Adrenal gland (tissue), 5 donors: ENCODE results near the gene THSD4.

Experiments
- POLR2A ChIP-seq, 2 donors: fragments of 450-650 bp; IDR thresholded peaks; one replicate each; pipeline ENCODE4 v1.6.1; 2017; ENCODE audit warnings: antibody characterized with exemption in 2 of 2, mild to moderate bottlenecking in 2 of 2, moderate library complexity in 1 of 2
- TF ChIP-seq, protein P1 (sequence below), 6 experiments: fragments of 450-650 bp in 4 of 6; fragments of 200-600 bp in 2 of 6; sonication (generic) in 1 of 6; IDR thresholded peaks; 1 replicate in 5 of 6; 2 replicates in 1 of 6; pipeline versions ENCODE4 v1.5.1 to v1.8.0; 2016 to 2021; ENCODE audit warnings: antibody characterized with exemption in 6 of 6, mild to moderate bottlenecking in 2 of 6, moderate library complexity in 1 of 6
- donor health status: DM: no; HTN: no; CAD: no.

DNA sequence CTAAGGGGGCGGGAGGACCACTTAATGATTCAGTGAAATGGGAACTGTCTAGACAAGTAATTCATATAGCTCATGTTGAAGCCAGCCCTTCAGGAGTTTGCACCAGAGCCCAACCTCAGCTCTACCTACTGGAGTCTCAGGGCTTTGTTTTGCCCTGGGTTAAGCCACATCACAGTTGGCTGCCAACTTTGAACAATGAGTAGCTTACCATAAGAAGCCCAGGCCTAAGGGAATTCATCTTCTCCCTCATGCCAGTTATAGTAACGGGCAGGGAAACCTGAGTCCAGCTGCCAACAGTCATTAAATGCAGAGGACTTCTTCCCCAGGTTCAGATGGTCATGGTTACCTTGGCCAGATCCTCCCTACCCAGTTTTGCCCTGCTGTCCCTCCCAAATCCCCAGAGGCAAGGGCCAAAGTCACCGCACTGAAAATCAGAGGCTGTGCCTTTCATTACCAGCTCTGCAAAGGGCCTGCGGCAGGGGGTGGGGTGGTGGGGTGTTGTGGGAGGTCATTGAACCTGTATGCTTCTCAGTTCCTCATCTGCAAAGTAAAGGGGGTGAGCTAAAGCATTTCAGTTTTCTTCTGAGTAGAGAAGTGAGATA, 392.9 kb downstream of the THSD4 start:
- TF ChIP-seq, protein P1, sequence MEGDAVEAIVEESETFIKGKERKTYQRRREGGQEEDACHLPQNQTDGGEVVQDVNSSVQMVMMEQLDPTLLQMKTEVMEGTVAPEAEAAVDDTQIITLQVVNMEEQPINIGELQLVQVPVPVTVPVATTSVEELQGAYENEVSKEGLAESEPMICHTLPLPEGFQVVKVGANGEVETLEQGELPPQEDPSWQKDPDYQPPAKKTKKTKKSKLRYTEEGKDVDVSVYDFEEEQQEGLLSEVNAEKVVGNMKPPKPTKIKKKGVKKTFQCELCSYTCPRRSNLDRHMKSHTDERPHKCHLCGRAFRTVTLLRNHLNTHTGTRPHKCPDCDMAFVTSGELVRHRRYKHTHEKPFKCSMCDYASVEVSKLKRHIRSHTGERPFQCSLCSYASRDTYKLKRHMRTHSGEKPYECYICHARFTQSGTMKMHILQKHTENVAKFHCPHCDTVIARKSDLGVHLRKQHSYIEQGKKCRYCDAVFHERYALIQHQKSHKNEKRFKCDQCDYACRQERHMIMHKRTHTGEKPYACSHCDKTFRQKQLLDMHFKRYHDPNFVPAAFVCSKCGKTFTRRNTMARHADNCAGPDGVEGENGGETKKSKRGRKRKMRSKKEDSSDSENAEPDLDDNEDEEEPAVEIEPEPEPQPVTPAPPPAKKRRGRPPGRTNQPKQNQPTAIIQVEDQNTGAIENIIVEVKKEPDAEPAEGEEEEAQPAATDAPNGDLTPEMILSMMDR (IDR thresholded peaks at IDR 0.05): no peak
- no peak for TF ChIP-seq POLR2A (IDR thresholded peaks at IDR 0.05)
